Caco-2 (cell line): ENCODE data around the gene ATP9B. TPM values are rescaled to one million over a fixed set of nuclear protein-coding genes. Genes with fewer than 3 reads are reported as not detected.

Source experiments
- Bru-seq: library from RNA; stranded (reverse); fragments of 400-500 nt; gene quantifications from one replicate; lab custom pipeline; 2021; lab: Mats Ljungman, UMichigan
- BruChase-seq, 2 experiments: library from RNA; stranded (reverse); fragments of 400-500 nt; gene quantifications; one replicate each; lab custom pipeline; 2021; lab: Mats Ljungman, UMichigan
- BruUV-seq: library from RNA; stranded (reverse); fragments of 400-500 nt; replicated peaks from 2 replicates; lab custom pipeline; 2021; lab: Mats Ljungman, UMichigan
- CTCF ChIA-PET: fragments of 300-600 bp; sonication (Branson Sonifier 250); formaldehyde crosslinking; loops from one replicate; lab custom pipeline; 2022; ENCODE audit warnings: antibody characterized with exemption; lab: Charles Lee
- POLR2A ChIA-PET: fragments of 300-600 bp; sonication (Branson Sonifier 250); formaldehyde crosslinking; loops from one replicate; lab custom pipeline; 2022; ENCODE audit warnings: antibody characterized with exemption; lab: Charles Lee
- DNase-seq, 2 experiments: peaks; one replicate each; pipeline versions ENCODE4 v3.0.0 to v3.0.0-alpha.2; 2020 to 2022
- H3K27me3 ChIP-seq: replicated peaks from 2 replicates; pipeline ENCODE4 v1.6.0; 2011; ENCODE audit warnings: low read length; ENCODE audit not compliant: control insufficient read depth, insufficient read depth
- H3K36me3 ChIP-seq: 2 replicates; pipeline ENCODE4 v1.5.1; 2011; ENCODE audit warnings: low read length; ENCODE audit not compliant: control insufficient read depth, insufficient read depth
- H3K4me1 ChIP-seq: fragments of 250-450 bp; sonication (Bioruptor Pico); 2 replicates; pipeline ENCODE4 v1.5.1; 2020; ENCODE audit warnings: mild to moderate bottlenecking
- H3K4me3 ChIP-seq: 2 replicates; pipeline ENCODE4 v1.5.1; 2011; ENCODE audit warnings: low read depth, mild to moderate bottlenecking, control low read depth, low read length
- H3K9me3 ChIP-seq: fragments of 250-450 bp; sonication (Bioruptor Pico); 2 replicates; pipeline ENCODE4 v1.5.1; 2020; ENCODE audit warnings: mild to moderate bottlenecking, moderate library complexity
- H3K27ac Mint-ChIP-seq: one replicate; pipeline ENCODE4 v1.8.0; 2022; ENCODE audit warnings: mixed read lengths; ENCODE audit not compliant: unreplicated experiment
- H3K27me3 Mint-ChIP-seq: one replicate; pipeline ENCODE4 v1.8.0; 2022; ENCODE audit warnings: mixed read lengths; ENCODE audit not compliant: insufficient read depth, unreplicated experiment
- H3K36me3 Mint-ChIP-seq: one replicate; pipeline ENCODE4 v1.8.0; 2022; ENCODE audit warnings: mild to moderate bottlenecking, mixed read lengths; ENCODE audit not compliant: insufficient read depth, unreplicated experiment
- H3K4me1 Mint-ChIP-seq: one replicate; pipeline ENCODE4 v1.8.0; 2022; ENCODE audit warnings: low read depth, mixed read lengths; ENCODE audit not compliant: unreplicated experiment
- H3K4me3 Mint-ChIP-seq: one replicate; pipeline ENCODE4 v1.8.0; 2022; ENCODE audit warnings: mild to moderate bottlenecking, moderate library complexity, mixed read lengths; ENCODE audit not compliant: unreplicated experiment
- H3K9me3 Mint-ChIP-seq: one replicate; pipeline ENCODE4 v1.8.0; 2022; ENCODE audit warnings: mixed read lengths; ENCODE audit not compliant: unreplicated experiment
- CTCF ChIP-seq, 2 experiments: fragments of 200-600 bp in 1 of 2; IDR thresholded peaks; 1 replicate in 1 of 2; 2 replicates in 1 of 2; pipeline versions ENCODE4 v1.5.1 to v1.8.0; 2011 to 2022; ENCODE audit warnings: antibody characterized with exemption in 1 of 2, control low read depth in 1 of 2, inconsistent platforms in 1 of 2, low read depth in 1 of 2, low read length in 1 of 2, mild to moderate bottlenecking in 1 of 2, moderate library complexity in 1 of 2; ENCODE audit not compliant: insufficient read depth in 1 of 2, severe bottlenecking in 1 of 2, unreplicated experiment in 1 of 2
- intact Hi-C: fragments of 100-400 bp; cut with micrococcal nuclease; formaldehyde crosslinking; loops from one replicate; pipeline ENCODE4 v1.10.0; 2022; ENCODE audit not compliant: unreplicated experiment
- long read RNA-seq: library from polyadenylated mRNA; stranded (forward); transcript quantifications from one replicate; pipeline ENCODE4 v2.0.0, GENCODE V29; 2022
- total RNA-seq: library from RNA; stranded (reverse); gene quantifications from 2 replicates; pipeline ENCODE4 v1.2.3, GENCODE V29; 2022

The ATP9B gene
- total RNA-seq (13.0 and 15.8 TPM in 2 replicates), Bru-seq, nascent RNA (percentile 61 among the genes with signal in this experiment), BruChase-seq, experiment 1, labeled RNA remaining after a 2-hour chase (percentile 57 among the genes with signal in this experiment), BruChase-seq, experiment 2, labeled RNA remaining after a 6-hour chase (percentile 53 among the genes with signal in this experiment)
- long read RNA-seq, full-length matches to known transcripts = 4 of 14 reads
- long read RNA-seq, partial matches to known transcripts = 3 of 14 reads
- long read RNA-seq, other reads (novel, unspliced or antisense) = 7 of 14 reads

- no TSS peak for BruUV-seq
- peak; percentile 93 to 95 for DNase-seq
- H3K4me3 ChIP-seq = peak within 1 kb of the TSS; percentile 63
- no peaks in the 10 kb centered on the region for H3K27me3 ChIP-seq
- no peaks in the 10 kb centered on the region for H3K9me3 ChIP-seq
- Mint-ChIP-seq H3K4me1 (peaks cover 11% of the 10 kb centered on the region), H3K4me3 (peak within 1 kb of the TSS; percentile 82), H3K9me3 (peaks cover 28% of the 10 kb centered on the region), H3K27ac (peak within 1 kb of the TSS; percentile 87), H3K27me3 (no peaks in the 10 kb centered on the region), H3K36me3 (peaks cover 10% of the 10 kb centered on the region)
- ChIA-PET POLR2A (no interaction called here), CTCF (no interaction called here)
- intact Hi-C loops = no loop called here
- no peak for TF ChIP-seq CTCF (IDR thresholded peaks at IDR 0.05; ENCODE audit: insufficient read depth in 1 of 2, low read depth in 1 of 2, low read length in 1 of 2, severe bottlenecking in 1 of 2, unreplicated experiment in 1 of 2)
- no peaks in the 10 kb centered on the region for H3K36me3 ChIP-seq
- no peaks in the 10 kb centered on the region for H3K4me1 ChIP-seq
These were observed at the start of gene ATP9B for GRCh38 chr18:79068937-79069716. Gene ATP9B, plus strand, starts transcription at chr18:79069394. Its CDS starts 17 bp downstream, at chr18:79069411.

DNA sequence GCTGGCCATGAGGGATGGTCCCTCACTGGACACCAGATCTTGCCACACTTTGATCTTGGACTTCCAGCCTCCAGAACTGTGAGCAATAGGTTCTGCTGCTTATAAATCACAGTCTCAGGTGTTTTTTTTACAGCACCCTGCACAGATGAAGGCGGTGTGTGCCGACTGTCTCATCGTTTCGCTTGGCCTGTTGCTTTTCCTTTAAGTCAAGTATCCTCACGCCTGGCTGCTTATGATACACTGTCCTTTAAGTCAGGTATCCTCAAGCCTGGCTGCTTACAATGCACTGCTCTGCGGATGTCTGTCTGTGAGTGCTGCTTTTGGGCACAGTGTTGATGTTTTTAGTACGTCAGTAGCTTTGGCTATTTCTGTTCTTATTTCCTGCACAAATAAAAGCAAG, 49.3 kb upstream of the ATP9B start:
- Histone ChIP-seq H3K27me3 (no peaks in the 10 kb centered on the region), H3K4me3 (no peak overlapping the region), H3K36me3 (no peaks in the 10 kb centered on the region), H3K9me3 (no peaks in the 10 kb centered on the region), H3K4me1 (no peaks in the 10 kb centered on the region)
- BruUV-seq = no TSS peak
- Mint-ChIP-seq H3K27me3 (no peaks in the 10 kb centered on the region), H3K9me3 (no peaks in the 10 kb centered on the region), H3K4me1 (no peaks in the 10 kb centered on the region), H3K36me3 (no peaks in the 10 kb centered on the region), H3K27ac (no peak overlapping the region), H3K4me3 (no peak overlapping the region)
- no peak for DNase-seq
- POLR2A ChIA-PET = no interaction called here
- no peak for TF ChIP-seq CTCF (IDR thresholded peaks at IDR 0.05; ENCODE audit: insufficient read depth in 1 of 2, low read depth in 1 of 2, low read length in 1 of 2, severe bottlenecking in 1 of 2, unreplicated experiment in 1 of 2)
- intact Hi-C loops = no loop called here
- CTCF ChIA-PET = no interaction called here

- Mint-ChIP-seq H3K27ac (no peak overlapping the region), H3K9me3 (no peaks in the 10 kb centered on the region), H3K4me1 (no peaks in the 10 kb centered on the region), H3K27me3 (no peaks in the 10 kb centered on the region), H3K4me3 (no peak overlapping the region), H3K36me3 (no peaks in the 10 kb centered on the region)
- Histone ChIP-seq H3K36me3 (no peaks in the 10 kb centered on the region), H3K9me3 (no peaks in the 10 kb centered on the region), H3K4me1 (no peaks in the 10 kb centered on the region), H3K27me3 (no peaks in the 10 kb centered on the region), H3K4me3 (no peak overlapping the region)
- BruUV-seq = no TSS peak
- no peak for DNase-seq
- no peak for TF ChIP-seq CTCF (IDR thresholded peaks at IDR 0.05; ENCODE audit: insufficient read depth in 1 of 2, low read depth in 1 of 2, low read length in 1 of 2, severe bottlenecking in 1 of 2, unreplicated experiment in 1 of 2)
- ChIA-PET POLR2A (no interaction called here), CTCF (no interaction called here)
- intact Hi-C loops = no loop called here
These were observed 46.6 kb upstream of the ATP9B start for GRCh38 chr18:79022603-79023002.
